D721Med (cell line): ENCODE measurements around the gene RHOBTB1.
A peak's percentile ranks its signal among the peaks of the same experiment; 100 is the strongest.

ENCODE experiments used
- DNase-seq: peaks from one replicate; pipeline ENCODE4 v3.0.0; 2011; ENCODE audit warnings: low spot score; ENCODE audit not compliant: insufficient read length
- FAIRE-seq: peaks from 2 replicates; lab custom pipeline; 2011; peaks lifted over from hg19 to GRCh38; lab: Jason Lieb, UNC
- TF ChIP-seq, protein P1 (sequence below): IDR thresholded peaks from 2 replicates; pipeline ENCODE4 v1.5.1; 2012; ENCODE audit warnings: mild to moderate bottlenecking, control low read depth; ENCODE audit not compliant: insufficient read depth; ENCODE audit errors: missing control alignments

RHOBTB1 gene, protein sequence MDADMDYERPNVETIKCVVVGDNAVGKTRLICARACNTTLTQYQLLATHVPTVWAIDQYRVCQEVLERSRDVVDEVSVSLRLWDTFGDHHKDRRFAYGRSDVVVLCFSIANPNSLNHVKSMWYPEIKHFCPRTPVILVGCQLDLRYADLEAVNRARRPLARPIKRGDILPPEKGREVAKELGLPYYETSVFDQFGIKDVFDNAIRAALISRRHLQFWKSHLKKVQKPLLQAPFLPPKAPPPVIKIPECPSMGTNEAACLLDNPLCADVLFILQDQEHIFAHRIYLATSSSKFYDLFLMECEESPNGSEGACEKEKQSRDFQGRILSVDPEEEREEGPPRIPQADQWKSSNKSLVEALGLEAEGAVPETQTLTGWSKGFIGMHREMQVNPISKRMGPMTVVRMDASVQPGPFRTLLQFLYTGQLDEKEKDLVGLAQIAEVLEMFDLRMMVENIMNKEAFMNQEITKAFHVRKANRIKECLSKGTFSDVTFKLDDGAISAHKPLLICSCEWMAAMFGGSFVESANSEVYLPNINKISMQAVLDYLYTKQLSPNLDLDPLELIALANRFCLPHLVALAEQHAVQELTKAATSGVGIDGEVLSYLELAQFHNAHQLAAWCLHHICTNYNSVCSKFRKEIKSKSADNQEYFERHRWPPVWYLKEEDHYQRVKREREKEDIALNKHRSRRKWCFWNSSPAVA

DNA sequence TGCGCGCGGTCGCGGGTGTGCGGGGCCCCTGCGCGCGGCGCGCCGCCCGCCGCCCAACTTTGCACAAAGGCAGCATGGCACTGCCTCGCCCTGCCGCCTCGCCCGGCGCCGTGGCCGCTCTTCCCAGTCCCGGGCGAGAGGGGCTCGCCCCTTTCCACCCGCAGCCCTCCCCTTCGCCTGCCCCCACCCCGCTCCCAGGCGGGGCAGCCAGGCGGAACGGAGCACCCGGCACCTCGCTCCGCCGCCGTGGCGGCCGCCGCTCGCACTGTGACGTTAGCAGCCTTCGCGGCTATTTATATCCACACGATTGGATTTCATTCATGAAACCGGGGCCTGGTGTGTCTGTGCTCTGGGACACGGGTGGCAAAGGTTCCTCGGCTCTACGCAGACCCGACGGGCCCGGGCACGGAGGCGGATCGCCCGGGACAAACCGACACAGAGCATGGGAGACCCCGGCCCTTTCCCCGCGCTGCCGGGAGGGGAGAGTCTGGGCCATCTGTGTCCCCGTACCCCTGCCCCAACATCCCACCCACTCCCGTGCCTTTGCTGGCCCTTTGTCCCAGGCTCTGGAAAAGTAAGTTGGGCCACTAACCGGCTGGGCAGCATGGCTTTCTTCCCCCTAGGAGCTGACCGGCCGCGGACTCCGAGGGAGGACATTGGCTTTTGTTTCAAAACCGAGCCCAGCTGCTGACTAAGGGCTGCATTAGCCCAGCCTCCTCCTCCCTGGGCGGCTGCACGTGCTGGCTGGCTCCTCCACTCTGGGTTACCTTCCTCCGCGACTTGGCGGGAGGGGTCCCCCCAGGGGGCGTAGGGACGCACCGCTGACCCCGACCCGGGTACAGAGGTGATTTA is at the start of gene RHOBTB1:
RHOBTB1 (minus strand) TSS at position 128 of the 852 bp plus-strand sequence. CDS start 32,643 bp downstream, outside the sequence.
- no peak for DNase-seq
- TF ChIP-seq, protein P1, sequence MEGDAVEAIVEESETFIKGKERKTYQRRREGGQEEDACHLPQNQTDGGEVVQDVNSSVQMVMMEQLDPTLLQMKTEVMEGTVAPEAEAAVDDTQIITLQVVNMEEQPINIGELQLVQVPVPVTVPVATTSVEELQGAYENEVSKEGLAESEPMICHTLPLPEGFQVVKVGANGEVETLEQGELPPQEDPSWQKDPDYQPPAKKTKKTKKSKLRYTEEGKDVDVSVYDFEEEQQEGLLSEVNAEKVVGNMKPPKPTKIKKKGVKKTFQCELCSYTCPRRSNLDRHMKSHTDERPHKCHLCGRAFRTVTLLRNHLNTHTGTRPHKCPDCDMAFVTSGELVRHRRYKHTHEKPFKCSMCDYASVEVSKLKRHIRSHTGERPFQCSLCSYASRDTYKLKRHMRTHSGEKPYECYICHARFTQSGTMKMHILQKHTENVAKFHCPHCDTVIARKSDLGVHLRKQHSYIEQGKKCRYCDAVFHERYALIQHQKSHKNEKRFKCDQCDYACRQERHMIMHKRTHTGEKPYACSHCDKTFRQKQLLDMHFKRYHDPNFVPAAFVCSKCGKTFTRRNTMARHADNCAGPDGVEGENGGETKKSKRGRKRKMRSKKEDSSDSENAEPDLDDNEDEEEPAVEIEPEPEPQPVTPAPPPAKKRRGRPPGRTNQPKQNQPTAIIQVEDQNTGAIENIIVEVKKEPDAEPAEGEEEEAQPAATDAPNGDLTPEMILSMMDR = no peak
- no peak for FAIRE-seq

DNA sequence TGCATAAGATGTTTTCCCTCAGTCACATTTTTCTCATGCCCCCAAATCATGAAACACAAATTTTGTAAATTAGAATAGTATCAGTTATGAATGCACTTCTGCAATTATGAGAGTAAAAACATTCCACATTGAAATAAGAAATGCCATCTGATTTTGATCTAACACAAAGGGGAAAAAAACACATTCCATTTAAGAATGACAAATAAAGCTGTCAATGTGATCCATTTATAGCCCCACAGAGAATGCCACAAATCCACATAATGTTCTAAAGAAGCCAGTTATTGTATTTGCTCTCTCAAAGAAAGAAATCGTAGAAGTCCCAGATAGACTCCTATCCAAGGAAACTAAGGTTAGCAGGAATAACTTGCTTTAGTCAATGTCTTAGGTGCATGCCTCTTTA is 48.7 kb upstream of the RHOBTB1 start:
- FAIRE-seq = peak; percentile 16
- TF ChIP-seq, protein P1 = no peak

DNA sequence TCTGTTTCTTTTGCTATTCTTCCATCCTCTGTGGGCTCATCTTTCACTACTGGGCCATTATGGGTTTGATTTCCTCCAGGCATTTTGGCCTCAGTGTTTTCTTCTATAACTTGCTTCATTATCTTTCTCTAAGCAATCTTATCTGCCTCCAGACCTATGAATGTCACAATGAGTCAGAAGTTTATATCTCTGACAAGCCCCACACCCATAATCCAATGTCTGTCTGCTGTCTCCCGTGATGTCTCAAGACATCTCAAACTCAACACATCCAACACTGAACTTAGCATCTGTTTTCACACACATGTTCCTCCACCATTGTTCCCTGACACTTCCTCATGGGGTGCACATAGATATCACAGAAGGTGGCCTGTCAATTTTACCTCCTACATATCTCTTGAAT is 46.7 kb upstream of the RHOBTB1 start:
- TF ChIP-seq, protein P1 = no peak
- no peak for DNase-seq
- FAIRE-seq = no peak

More for the DNA sequence above, 48.7 kb upstream of the RHOBTB1 start:
- DNase-seq = no peak

DNA sequence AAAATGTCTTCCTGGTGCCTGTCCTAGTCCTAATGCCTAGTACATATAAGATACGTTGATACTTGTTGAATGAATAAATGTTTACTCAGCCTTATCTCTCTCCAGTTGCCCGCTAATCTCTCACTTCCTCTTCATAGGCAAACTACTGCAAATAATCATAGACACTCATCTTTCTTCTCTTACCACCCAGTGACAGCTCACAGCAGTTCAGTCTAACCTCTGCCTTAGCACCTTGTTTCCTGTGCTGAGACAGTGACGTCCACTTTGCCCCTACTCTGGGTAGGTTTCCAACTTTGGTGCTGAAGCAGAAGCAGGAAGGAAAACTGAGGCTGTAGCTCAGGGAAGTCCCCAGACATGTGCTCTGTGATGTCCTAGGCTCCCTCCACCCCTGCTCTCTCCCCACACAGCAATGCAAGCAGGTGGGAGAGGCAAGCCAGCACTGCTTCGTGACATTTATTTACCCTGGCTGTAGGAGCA is 45.5 kb upstream of the RHOBTB1 start:
- no peak for DNase-seq
- no peak for FAIRE-seq
- TF ChIP-seq, protein P1 = no peak

DNA sequence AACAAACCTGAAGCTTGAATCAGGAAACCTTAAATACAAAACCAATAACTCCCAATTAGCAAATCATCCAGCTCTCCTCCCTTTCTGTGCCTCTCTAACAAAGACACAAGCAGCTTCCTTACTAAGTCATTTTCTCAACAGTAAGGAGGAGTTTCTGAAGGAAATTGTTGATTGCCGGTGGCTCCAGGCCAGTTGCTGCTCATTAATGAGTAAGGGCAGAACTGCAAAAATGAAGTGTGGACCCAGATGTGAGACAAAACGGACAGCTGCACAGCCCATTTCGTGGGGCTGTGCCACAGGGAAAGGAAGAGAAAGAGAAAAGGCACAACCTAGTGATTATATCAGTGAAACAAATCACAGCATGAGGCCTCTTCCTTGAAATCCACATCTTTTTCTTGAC is 42.8 kb upstream of the RHOBTB1 start:
- TF ChIP-seq, protein P1 = no peak
- FAIRE-seq = no peak
- no peak for DNase-seq

DNA sequence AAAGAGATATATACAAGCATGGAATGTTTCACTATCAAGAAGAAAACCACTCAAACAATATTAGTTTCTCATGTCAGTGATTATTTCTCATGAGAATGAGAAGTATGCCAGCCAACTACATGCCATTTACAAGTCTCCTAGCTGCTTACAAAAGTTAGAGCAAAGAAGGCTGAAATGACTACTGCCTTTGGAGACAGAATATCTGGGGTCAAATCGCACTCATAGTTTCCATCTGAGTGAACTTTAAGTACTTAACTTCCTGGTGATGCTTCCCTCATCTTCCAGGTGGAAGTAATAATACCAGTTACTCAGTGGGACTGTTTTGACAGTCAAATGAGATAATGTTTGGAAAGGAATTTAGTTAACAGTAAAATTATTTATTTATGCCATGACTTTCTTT is 42.0 kb upstream of the RHOBTB1 start:
- FAIRE-seq = no peak
- DNase-seq = no peak
- TF ChIP-seq, protein P1 = no peak
